ENCODE data around the gene ASB11. TPM values are rescaled to one million over a fixed set of nuclear protein-coding genes. Genes with fewer than 3 reads are reported as not detected.

Gene ASB11, protein sequence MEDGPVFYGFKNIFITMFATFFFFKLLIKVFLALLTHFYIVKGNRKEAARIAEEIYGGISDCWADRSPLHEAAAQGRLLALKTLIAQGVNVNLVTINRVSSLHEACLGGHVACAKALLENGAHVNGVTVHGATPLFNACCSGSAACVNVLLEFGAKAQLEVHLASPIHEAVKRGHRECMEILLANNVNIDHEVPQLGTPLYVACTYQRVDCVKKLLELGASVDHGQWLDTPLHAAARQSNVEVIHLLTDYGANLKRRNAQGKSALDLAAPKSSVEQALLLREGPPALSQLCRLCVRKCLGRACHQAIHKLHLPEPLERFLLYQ
- under 1 TPM in 1 of 3 donors, not detected in 2; 0.24 TPM for total RNA-seq
- total RNA-seq (2013): 0.07 TPM

DNA sequence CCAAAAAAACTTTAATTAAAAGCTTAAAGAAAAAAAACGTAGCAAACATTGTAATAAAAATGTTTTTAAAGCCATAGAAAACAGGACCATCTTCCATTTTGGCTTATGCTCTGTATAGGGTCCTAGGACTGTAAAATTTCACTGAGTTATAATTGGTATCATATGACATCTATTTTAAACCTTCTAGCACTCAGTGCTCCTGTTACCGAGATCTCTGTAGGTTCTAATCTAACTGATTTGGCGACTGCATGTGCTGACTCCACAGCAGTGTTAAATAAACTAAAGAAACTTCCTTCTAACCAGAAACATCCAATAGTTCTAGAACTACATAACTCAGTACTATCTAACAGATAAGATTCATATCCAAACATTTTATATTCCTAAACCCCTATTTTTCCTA lies at the start of gene ASB11:
ASB11 (minus strand) TSS at position 132 of the 400 bp plus-strand sequence; CDS start at position 97, 35 bp downstream.
- WGBS (ENCODE audit: insufficient coverage): 91% methylated on average over 2 of the region's 3 CpGs
- Histone ChIP-seq H3K4me1 (ENCODE audit: control insufficient read depth, insufficient read depth, low read length) (no peaks in the 10 kb centered on the region), H3K27me3 (ENCODE audit: control insufficient read depth, insufficient read depth, low read length) (no peaks in the 10 kb centered on the region), H3K4me3 (ENCODE audit: low read length) (no peak within 1 kb of the TSS), H3K27ac (ENCODE audit: low read length) (no peak within 1 kb of the TSS), H3K36me3 (ENCODE audit: control insufficient read depth, insufficient read depth, low read length) (peaks cover 3% of the 10 kb centered on the region), H3K9me3 (ENCODE audit: control insufficient read depth, insufficient read depth, low read length) (no peaks in the 10 kb centered on the region)
- TF ChIP-seq, protein P1, sequence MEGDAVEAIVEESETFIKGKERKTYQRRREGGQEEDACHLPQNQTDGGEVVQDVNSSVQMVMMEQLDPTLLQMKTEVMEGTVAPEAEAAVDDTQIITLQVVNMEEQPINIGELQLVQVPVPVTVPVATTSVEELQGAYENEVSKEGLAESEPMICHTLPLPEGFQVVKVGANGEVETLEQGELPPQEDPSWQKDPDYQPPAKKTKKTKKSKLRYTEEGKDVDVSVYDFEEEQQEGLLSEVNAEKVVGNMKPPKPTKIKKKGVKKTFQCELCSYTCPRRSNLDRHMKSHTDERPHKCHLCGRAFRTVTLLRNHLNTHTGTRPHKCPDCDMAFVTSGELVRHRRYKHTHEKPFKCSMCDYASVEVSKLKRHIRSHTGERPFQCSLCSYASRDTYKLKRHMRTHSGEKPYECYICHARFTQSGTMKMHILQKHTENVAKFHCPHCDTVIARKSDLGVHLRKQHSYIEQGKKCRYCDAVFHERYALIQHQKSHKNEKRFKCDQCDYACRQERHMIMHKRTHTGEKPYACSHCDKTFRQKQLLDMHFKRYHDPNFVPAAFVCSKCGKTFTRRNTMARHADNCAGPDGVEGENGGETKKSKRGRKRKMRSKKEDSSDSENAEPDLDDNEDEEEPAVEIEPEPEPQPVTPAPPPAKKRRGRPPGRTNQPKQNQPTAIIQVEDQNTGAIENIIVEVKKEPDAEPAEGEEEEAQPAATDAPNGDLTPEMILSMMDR (IDR thresholded peaks at IDR 0.05): no peak
- DNase-seq (no peak), ATAC-seq (no peak)
- Mint-ChIP-seq H3K27me3 (ENCODE audit: low read depth in 2 of 2) (no peaks in the 10 kb centered on the region), H3K9me3 (no peaks in the 10 kb centered on the region), H3K36me3 (no peaks in the 10 kb centered on the region), H3K4me3 (no peak within 1 kb of the TSS), H3K27ac (no peak within 1 kb of the TSS), H3K4me1 (no peaks in the 10 kb centered on the region)
- intact Hi-C loops (cut with micrococcal nuclease): no loop called here

DNA sequence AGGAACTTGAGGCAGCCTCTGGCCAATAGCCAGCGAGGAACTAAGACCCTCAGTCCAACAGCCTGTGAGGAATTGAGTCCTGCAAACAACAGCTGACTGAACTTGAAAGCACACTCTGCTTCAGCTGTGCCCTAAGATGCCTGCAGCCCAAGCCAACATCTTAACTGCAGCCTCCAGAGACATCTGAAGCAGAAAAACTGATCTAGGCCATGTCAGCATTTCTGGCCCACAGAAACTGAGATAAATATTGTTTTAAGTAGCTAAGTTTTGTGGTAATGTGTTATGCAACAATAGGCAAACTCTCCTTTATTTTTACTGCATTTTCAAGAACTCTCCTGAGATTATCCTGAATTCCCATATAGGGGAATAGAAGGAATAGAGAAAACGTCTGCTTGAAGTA lies 44.3 kb upstream of the ASB11 start:
- WGBS (ENCODE audit: insufficient coverage): 82% methylated on average over 1 of the region's 2 CpGs
- H3K27ac ChIP-seq (ENCODE audit: low read length): no peak overlapping the region
- H3K36me3 ChIP-seq (ENCODE audit: control insufficient read depth, insufficient read depth, low read length): no peaks in the 10 kb centered on the region
- intact Hi-C loops (cut with micrococcal nuclease): no loop called here
- Mint-ChIP-seq H3K36me3 (no peaks in the 10 kb centered on the region), H3K27ac (no peak overlapping the region), H3K4me3 (no peak overlapping the region), H3K27me3 (ENCODE audit: low read depth in 2 of 2) (peaks cover 5 to 47% of the 10 kb centered on the region in 2 donors), H3K4me1 (no peaks in the 10 kb centered on the region), H3K9me3 (no peaks in the 10 kb centered on the region)
- no peaks in the 10 kb centered on the region for H3K4me1 ChIP-seq (ENCODE audit: control insufficient read depth, insufficient read depth, low read length)
- no peaks in the 10 kb centered on the region for H3K9me3 ChIP-seq (ENCODE audit: control insufficient read depth, insufficient read depth, low read length)
- TF ChIP-seq, protein P1 (IDR thresholded peaks at IDR 0.05): no peak
- H3K4me3 ChIP-seq (ENCODE audit: low read length): no peak overlapping the region
- DNase-seq: no peak
- ATAC-seq: no peak
- no peaks in the 10 kb centered on the region for H3K27me3 ChIP-seq (ENCODE audit: control insufficient read depth, insufficient read depth, low read length)

DNA sequence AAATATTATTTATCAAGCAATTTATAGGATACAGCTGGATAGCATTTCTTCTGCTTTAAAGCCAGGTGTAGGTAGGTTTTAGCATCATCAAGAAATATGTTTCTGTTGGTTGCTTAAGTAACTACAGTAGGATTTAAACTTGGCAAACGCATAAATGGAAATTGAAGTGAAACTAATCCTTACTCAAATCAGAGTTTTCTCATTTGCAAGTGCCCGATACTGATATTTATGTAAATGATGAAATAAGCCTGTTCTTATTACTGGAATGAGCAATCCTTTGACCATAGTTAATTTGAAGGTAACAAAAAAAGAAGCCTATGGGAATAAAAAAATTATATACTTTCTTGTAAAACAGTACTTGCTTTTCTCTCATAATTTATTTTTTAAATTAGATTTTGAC lies 43.1 kb upstream of the ASB11 start:
- H3K27me3 ChIP-seq (ENCODE audit: control insufficient read depth, insufficient read depth, low read length): no peaks in the 10 kb centered on the region
- intact Hi-C loops (cut with micrococcal nuclease): no loop called here
- Mint-ChIP-seq H3K4me1 (no peaks in the 10 kb centered on the region), H3K27ac (no peak overlapping the region), H3K9me3 (no peaks in the 10 kb centered on the region), H3K27me3 (ENCODE audit: low read depth in 2 of 2) (peaks cover 4 to 36% of the 10 kb centered on the region in 2 donors), H3K4me3 (no peak overlapping the region), H3K36me3 (no peaks in the 10 kb centered on the region)
- no peak overlapping the region for H3K27ac ChIP-seq (ENCODE audit: low read length)
- no peaks in the 10 kb centered on the region for H3K9me3 ChIP-seq (ENCODE audit: control insufficient read depth, insufficient read depth, low read length)
- ATAC-seq (no peak), DNase-seq (no peak)
- WGBS (ENCODE audit: insufficient coverage): no CpG with 5 or more reads among the region's 2 CpGs
- no peaks in the 10 kb centered on the region for H3K4me1 ChIP-seq (ENCODE audit: control insufficient read depth, insufficient read depth, low read length)
- TF ChIP-seq, protein P1 (IDR thresholded peaks at IDR 0.05): no peak
- no peak overlapping the region for H3K4me3 ChIP-seq (ENCODE audit: low read length)
- no peaks in the 10 kb centered on the region for H3K36me3 ChIP-seq (ENCODE audit: control insufficient read depth, insufficient read depth, low read length)

DNA sequence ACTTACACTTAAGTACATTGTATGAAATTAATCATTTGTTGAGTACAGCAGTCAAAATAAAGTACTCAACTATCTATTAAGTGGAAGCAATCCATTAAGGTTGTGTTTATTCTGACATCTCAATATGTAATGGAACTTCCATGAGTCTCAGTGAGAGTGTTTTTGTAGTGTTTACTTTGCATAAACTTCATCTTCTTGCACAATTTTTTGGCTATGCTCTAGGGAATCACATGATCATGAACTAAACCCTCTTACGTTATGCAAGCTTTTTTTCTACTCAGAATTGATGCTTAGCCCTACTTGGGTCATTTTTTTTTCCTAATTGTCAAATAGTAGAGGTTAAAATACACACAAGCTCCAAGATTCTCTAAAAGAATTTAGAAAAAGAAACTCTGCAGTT lies 41.0 kb upstream of the ASB11 start:
- H3K27ac Mint-ChIP-seq: no peak overlapping the region
- no peaks in the 10 kb centered on the region for H3K9me3 Mint-ChIP-seq
- Histone ChIP-seq H3K4me1 (ENCODE audit: control insufficient read depth, insufficient read depth, low read length) (no peaks in the 10 kb centered on the region), H3K4me3 (ENCODE audit: low read length) (no peak overlapping the region), H3K27ac (ENCODE audit: low read length) (no peak overlapping the region), H3K36me3 (ENCODE audit: control insufficient read depth, insufficient read depth, low read length) (no peaks in the 10 kb centered on the region), H3K9me3 (ENCODE audit: control insufficient read depth, insufficient read depth, low read length) (no peaks in the 10 kb centered on the region), H3K27me3 (ENCODE audit: control insufficient read depth, insufficient read depth, low read length) (no peaks in the 10 kb centered on the region)
- TF ChIP-seq, protein P1 (IDR thresholded peaks at IDR 0.05): no peak
- no peak overlapping the region for H3K4me3 Mint-ChIP-seq
- no peak for ATAC-seq
- no peaks in the 10 kb centered on the region for H3K4me1 Mint-ChIP-seq
- H3K36me3 Mint-ChIP-seq: no peaks in the 10 kb centered on the region
- DNase-seq: no peak
- peaks cover 3 to 32% of the 10 kb centered on the region in 2 donors for H3K27me3 Mint-ChIP-seq (ENCODE audit: low read depth in 2 of 2)
- WGBS (ENCODE audit: insufficient coverage): no CpG with 5 or more reads among the region's 1 CpG
- intact Hi-C loops (cut with micrococcal nuclease): no loop called here
